ENCODE data around the gene TWIST2.

TWIST2 gene

GRCh38 chr2:238875101-238875470 lies 27.2 kb downstream of the TWIST2 start:
- no peak for DNase-seq

DNA sequence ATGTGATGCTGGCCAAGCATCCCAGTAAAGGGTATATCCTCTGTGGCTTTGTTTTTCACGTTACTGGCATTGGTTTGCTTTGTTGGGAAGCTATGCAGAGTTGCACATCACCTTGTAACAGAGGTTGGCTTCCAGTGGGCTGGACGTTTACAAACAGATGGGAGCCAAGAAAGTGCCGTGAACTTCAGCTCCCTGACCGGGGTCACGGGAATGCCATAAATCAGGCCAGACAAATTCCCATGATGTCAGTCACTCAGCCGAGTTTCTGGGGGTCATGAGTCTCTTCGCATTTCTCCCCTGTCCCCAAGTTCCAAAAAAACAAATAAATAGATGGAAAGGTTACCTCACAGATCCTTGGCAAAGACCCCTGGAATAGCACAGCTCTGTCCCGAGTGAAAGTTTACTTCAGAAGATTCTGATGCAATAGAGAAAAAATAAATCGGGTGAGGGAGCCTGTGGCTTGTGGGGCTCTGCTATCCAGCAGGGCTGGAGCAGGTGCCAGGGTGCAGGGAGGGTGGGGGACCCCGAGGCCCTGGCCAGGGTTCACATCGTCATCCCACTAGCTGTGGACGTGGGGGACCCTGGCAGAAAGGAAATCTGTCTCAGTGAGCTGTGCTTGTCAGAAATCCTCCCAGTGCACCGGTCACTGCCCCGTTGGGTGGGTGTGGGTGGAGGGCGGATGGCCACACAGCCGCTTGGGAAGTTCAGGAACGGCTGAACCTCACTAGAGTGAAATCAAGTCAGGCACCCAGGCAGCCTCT lies 27.8 kb downstream of the TWIST2 start:
- no peak for DNase-seq

DNA sequence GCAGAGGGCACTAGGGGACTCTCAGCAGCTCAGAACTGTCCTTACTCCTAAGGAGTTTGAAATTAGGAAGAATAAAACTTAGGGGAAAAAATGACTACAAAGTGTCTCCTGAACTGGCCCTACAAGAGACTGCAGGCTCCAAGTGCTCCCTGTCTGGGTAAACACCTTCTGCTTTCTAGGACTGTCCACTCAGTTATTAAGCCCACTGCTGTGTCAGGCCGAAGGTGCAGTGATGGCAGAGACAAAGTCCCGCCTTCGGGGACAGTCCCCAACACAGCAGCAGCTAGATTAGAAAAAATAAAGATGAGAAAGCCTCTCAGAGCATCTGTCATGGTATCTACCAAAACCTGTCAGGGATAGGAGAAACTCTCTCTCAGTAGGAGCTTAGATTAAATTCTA lies 28.3 kb downstream of the TWIST2 start:
- DNase-seq: no peak

DNA sequence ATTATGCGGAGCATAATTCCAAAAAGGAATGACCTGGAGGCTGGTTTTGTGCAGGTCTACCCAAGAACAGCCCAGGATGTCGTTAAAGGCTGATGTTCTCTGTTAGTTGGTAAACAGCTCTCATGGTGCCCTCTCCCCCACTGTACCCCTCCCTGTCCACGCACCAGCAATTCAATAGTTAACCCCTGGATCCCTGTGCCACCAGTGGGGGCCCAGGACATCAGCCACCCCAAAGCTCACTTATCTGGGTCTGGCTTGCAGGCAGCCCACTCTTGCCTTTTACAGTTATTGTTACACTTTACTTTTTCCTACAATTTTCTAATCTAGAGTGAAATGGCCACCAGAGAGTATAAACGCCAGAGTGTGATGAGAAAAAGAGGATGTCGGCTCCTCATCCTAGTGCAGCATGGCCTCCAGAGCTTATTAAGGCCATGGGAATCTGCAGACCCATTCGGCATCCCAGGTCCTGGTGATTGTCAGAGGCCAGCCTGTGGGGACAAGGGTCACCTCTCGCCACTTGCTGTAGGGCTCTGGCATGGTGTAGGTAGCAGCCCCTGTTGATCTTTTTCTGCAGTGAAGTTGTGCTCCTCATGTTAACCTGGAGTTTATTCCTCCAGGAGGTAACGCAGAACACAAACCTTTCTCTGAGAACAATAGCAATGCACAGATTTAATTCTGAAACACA lies 30.3 kb downstream of the TWIST2 start:
- no peak for DNase-seq

DNA sequence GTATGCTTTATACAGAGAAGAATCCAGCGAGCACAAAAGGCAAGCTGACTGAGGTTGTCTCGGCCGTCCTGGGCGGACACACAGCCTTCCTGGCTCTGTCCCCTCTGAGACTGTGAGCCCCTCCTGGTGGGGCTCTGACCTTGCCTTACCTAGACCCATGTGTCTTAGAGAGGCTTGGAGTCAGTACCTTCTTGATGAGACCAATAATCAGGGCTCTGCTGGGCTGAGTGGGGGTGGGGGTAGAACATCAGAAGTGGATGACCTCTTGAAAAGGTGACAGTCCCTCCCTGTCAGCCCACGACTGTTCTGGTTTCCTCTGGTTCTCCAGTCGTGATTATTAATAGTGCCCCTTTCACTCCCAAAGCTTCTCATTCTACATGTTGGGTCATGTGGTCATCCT lies 31.2 kb downstream of the TWIST2 start:
- DNase-seq: no peak

DNA sequence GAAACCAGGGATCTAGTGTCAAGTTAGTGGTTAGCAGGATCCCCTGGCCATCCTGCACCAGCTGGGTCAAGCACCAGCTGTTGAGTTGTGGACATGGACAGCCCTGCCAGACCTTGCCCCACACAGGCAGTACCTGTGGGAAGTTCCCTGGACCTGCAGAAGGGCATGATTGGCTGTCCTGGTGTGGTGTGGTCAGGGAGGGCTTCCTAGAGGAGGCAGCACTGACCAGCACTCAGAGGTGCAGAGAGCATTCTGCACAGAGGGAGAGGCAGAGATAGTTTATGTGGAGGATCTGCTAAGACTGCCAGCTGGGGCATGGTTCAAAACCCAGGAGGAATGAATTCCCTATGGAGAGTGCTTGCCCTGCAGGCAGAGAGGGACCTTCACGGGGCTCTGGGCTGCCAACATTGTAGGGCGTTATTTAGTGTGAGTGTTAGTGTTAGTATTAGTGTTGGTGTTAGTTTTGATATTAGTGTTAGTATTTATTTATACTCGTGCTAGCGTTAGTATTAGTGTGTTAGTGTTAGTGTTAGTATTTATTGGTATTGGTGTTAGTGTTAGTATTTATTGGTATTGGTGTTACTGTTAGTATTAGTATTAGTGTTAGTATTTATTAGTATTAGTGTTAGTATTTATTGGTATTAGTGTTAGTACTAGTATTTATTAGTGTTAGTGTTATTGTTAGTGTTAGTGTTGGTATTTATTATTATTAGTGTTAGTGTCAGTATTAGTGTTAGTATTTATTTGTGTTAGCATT lies 31.9 kb downstream of the TWIST2 start:
- no peak for DNase-seq

GRCh38 chr2:238881353-238882081 lies 33.6 kb downstream of the TWIST2 start:
- DNase-seq: no peak

GRCh38 chr2:238882082-238882755 lies 34.3 kb downstream of the TWIST2 start:
- DNase-seq: no peak

DNA sequence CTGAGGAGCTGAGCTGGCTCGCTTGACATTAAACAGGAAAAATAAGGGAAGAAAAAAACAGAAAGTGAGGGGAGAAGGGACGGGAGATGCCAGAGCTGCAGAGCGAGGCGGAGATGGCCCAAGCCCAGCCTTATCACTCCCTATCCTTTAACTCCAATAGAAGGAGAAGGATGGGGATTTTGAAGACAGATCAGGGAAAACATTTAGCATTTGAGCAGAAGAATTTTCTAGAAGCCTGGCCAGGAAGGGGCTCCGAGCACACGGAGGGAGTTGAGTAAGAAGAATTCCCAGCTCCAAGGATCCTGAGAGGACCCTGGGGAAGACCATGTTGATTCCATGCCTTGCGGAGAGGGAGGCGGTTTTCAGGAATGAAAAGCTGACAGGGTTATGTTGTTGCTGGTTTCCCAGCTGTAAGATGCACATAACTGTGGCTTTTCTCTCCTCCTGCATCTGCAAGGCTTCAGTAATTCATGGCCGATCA lies 35.6 kb downstream of the TWIST2 start:
- DNase-seq: no peak

DNA sequence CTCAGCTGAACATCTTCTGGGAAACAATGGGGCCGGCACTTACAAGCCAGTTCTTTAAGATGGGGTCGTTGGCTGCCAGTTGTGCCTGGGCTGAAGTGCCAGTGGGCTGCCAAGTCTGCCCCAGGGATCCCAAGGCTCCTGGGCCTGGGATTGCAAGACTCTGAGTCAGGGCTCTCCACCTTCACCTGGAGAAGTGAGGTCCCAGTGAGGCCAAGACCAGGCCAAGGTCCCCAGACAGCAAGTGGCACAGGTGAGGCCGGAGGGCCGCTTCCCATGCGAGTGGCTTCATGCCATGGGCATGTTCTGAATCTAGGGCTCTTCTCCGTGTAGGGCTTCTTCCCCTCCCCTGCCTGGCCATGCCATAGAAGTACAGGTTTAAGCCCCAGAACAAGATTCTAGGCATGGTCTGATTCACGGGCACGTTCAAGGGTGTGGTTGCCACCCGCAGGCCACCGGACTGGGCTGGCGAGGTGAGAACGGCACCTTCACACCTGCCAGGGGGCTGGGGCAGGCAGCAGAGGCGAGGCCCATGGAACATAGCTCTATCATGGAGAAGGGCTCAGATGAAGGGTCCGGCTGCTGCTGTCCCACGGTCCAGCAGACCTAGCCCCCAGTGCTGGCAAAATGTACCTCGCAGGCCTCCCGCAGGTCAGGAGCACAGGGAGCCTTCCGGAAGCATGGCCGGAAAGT lies 36.4 kb downstream of the TWIST2 start:
- DNase-seq: no peak

- no peak for DNase-seq
Measured at GRCh38 chr2:238884812-238885408, 37.0 kb downstream of the TWIST2 start.

DNA sequence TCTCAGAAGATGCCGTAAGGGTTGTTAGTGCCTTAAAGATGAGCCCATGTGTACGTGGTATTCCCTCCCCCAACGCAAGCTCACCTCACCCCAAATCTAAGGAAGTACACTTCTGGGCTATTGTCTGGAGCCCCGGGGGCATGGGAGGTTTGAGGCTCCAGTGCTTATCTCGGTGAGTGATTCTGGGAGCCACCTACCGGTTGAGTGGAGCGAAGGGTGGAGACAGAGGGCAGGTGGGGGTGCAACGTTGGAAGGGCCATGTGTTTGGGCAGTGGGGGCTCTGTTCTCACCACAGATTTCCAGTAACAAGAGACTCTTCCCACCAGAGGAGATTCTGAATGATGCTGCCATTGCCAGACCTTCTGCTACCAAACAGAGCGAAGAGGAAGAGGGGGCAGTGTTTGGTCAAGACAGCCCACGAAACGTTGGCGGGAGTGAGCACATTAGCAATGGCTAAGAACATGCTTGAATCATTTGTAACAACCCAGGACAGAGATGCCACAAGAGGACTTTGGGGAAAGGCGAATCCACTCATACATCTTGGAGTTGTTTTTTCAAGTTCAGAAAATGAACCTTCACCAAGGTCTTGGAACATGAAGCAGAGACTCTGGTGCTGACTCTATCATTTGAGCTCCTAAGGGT lies 38.7 kb downstream of the TWIST2 start:
- no peak for DNase-seq

- DNase-seq: no peak
Measured at GRCh38 chr2:238887616-238888015, 39.7 kb downstream of the TWIST2 start.

- DNase-seq: no peak
Measured at GRCh38 chr2:238888781-238889180, 40.9 kb downstream of the TWIST2 start.

DNA sequence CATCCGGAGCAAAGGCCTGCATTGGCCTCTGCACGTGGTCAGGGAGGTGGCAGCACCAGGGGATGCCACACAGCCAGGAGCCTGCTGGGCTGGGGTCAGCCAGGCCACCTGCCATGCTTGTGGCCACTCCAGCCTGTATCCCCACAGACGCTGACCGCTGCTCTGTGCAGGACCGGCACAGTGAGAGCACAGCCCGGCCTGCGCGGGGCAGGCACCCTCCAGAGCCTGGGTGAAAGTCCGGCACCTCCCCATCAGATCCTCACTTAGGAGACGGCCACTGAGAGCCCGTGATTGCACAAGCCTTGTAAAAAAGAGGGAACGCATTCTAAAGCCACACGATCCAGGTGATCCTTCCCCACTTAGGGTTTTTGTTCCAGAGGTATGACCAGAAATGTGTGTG lies 42.2 kb downstream of the TWIST2 start:
- no peak for DNase-seq

GRCh38 chr2:238890618-238891456 lies 43.0 kb downstream of the TWIST2 start:
- DNase-seq: no peak

GRCh38 chr2:238891457-238892203 lies 43.7 kb downstream of the TWIST2 start:
- DNase-seq: no peak

DNA sequence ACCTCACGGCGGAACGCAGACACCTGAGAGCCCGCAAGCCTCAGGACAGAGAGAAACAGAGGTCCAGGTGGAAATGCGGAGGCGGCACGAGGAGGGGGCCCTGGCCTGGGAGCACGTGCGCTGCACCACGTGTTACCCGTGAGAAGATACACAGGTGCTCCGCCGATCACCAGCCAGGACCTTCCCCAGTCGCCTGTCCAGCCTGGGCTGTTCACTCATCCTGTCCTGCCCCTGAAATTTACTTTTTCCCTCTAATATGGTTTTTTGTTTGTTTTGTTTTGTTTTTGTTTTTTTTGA lies 44.3 kb downstream of the TWIST2 start:
- no peak for DNase-seq

GRCh38 chr2:238892796-238893195 lies 44.9 kb downstream of the TWIST2 start:
- no peak for DNase-seq

Data from NCI-H2227 treated with DMSO at 0.1 percent for 48 hours (cell line).